SH-SY5Y (cell line): ENCODE results near the gene MACROD2.

Experiments
- GATA2 ChIP-seq: IDR thresholded peaks from 2 replicates; pipeline ENCODE4 v1.6.1; 2011; ENCODE audit warnings: mild to moderate bottlenecking, low read depth, low read length
- GATA3 ChIP-seq: IDR thresholded peaks from 2 replicates; pipeline ENCODE4 v1.6.1; 2011; ENCODE audit warnings: low read depth, mild to moderate bottlenecking, low read length, moderate library complexity

DNA sequence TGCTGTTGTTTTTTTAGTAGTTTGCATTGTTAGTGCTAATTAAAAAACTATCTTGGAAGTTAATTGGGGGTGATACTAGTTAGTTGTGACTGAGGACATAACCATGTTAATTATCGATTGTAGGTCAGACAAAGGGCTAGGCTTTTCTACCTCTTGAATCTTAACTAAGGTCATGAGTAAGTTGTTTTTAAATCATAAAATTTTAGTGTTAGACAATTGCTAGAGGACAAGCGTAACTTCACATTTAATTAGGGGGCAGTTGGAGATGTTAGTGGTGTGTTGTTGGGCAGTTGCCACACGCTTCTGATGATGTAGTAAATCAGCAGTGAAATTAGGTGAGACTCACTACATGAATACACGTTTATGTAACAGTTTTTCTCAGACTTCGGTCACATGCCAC is 961.2 kb downstream of the MACROD2 start:
- TF ChIP-seq GATA2 = no peak
- no peak for TF ChIP-seq GATA3
